Activated CD8-positive, alpha-beta memory T cell treated with anti-CD3 and anti-CD28 coated beads for 48 hours (primary cell): Measurements from ENCODE around the gene ANO9.

Experiments used
- DNase-seq, 3 experiments: peaks; one replicate each; pipeline ENCODE4 v3.0.0-alpha.2; 2020; ENCODE audit warnings: low read depth in 2 of 3, low spot score in 2 of 3

Gene ANO9

GRCh38 chr11:371716-372590, 69.9 kb downstream of the ANO9 start:
- DNase-seq: no peak

- no peak for DNase-seq
Observed at GRCh38 chr11:371051-371450, 70.8 kb downstream of the ANO9 start.

- no peak for DNase-seq
Observed at GRCh38 chr11:370070-370941, 71.5 kb downstream of the ANO9 start.

- no peak for DNase-seq
Observed at GRCh38 chr11:369336-370018, 72.3 kb downstream of the ANO9 start, which contains the start of gene B4GALNT4. B4GALNT4 (plus strand) TSS chr11:369499; CDS start chr11:369804, 305 bp downstream.

- DNase-seq: no peak
Observed at GRCh38 chr11:368414-369335, 73.1 kb downstream of the ANO9 start.

GRCh38 chr11:367956-368413, 73.8 kb downstream of the ANO9 start:
- DNase-seq: no peak
